ENCODE results near the gene TFB1M.

GRCh38 chr6:155259897-155260296 is 54.4 kb downstream of the TFB1M start:
- no peak for TF ChIP-seq CTCF (IDR thresholded peaks at IDR 0.05)
- no peak for TF ChIP-seq POLR2A (IDR thresholded peaks at IDR 0.05)
